HG02678 (cell line): ENCODE measurements around the gene TMEM263.
"Not testable (repeated sequence)": the region's sequence is repeated elsewhere in the genome, so short reads cannot be mapped to it uniquely, and the experiment has no call there.

Source experiments
- ATAC-seq: cut with Tn5 transposase; IDR thresholded peaks from one replicate; pipeline ENCODE4 v1.9.1; 2021; ENCODE audit warnings: mild to moderate bottlenecking, moderate library complexity; ENCODE audit not compliant: unreplicated experiment

TMEM263 gene

GRCh38 chr12:106984588-106985137 lies 29.0 kb downstream of the TMEM263 start:
- no peak for ATAC-seq

- ATAC-seq = no peak
Measured at GRCh38 chr12:106985479-106985878, 29.8 kb downstream of the TMEM263 start.

- ATAC-seq = no peak
Measured at GRCh38 chr12:106986135-106986534, 30.4 kb downstream of the TMEM263 start.

- peak; percentile 95 for ATAC-seq
Measured at GRCh38 chr12:106986625-106987389, 31.1 kb downstream of the TMEM263 start, which contains the start of gene MTERF2. Gene MTERF2 (minus strand): TSS chr12:106987146. CDS start chr12:106978714, 8,432 bp downstream.

- ATAC-seq = no peak
Measured at GRCh38 chr12:106987846-106988245, 32.1 kb downstream of the TMEM263 start.

- no peak for ATAC-seq
Measured at GRCh38 chr12:106994579-106995220, 39.0 kb downstream of the TMEM263 start.

- ATAC-seq = not testable (repeated sequence)
Measured at GRCh38 chr12:106996102-106996501, 40.4 kb downstream of the TMEM263 start.

GRCh38 chr12:106997916-106998315 lies 42.2 kb downstream of the TMEM263 start:
- ATAC-seq = no peak

GRCh38 chr12:106999446-106999845 lies 43.7 kb downstream of the TMEM263 start:
- ATAC-seq = no peak

- not testable (repeated sequence) for ATAC-seq
Measured at GRCh38 chr12:107002665-107003064, 47.0 kb downstream of the TMEM263 start.

- ATAC-seq = no peak
Measured at GRCh38 chr12:107007411-107007810, 51.7 kb downstream of the TMEM263 start.

- ATAC-seq = no peak
Measured at GRCh38 chr12:107011519-107011918, 55.8 kb downstream of the TMEM263 start.

- no peak for ATAC-seq
Measured at GRCh38 chr12:107012736-107013425, 57.2 kb downstream of the TMEM263 start.

- ATAC-seq = no peak
Measured at GRCh38 chr12:107014055-107014454, 58.3 kb downstream of the TMEM263 start.

GRCh38 chr12:107017042-107017441 lies 61.3 kb downstream of the TMEM263 start:
- ATAC-seq = no peak

- ATAC-seq = no peak
Measured at GRCh38 chr12:107019546-107019945, 63.8 kb downstream of the TMEM263 start.
